ENCODE results near the gene TSPAN3. TPM values are rescaled to one million over a fixed set of nuclear protein-coding genes. Genes with fewer than 3 reads are reported as not detected.

Gene TSPAN3
- total RNA-seq, 4 donors from 2014 or later = 82.7 to 92.6 (median 88.2) TPM

DNA sequence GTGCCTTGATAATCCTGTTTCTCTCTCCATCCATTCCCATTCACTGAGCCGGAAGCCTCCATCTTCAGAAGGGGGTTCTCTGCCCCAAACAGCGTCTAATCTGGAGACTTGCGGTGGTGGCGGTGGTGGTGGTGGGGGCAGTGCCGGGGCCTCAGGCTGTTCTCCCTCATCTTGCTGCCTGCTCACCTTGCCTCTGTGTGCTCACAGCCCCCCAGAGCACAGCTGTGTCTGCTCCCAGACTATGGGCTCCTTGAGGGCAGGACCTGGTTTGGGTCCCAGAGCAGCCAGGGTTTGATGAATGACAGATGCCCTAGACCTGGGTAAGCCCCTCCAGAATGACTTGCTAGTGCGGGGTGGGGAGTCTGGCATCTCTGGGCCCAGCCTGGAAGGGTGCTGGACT lies 76.4 kb downstream of the TSPAN3 start:
- TF ChIP-seq POLR2A (IDR thresholded peaks at IDR 0.05) = no peak
- TF ChIP-seq, protein P1, sequence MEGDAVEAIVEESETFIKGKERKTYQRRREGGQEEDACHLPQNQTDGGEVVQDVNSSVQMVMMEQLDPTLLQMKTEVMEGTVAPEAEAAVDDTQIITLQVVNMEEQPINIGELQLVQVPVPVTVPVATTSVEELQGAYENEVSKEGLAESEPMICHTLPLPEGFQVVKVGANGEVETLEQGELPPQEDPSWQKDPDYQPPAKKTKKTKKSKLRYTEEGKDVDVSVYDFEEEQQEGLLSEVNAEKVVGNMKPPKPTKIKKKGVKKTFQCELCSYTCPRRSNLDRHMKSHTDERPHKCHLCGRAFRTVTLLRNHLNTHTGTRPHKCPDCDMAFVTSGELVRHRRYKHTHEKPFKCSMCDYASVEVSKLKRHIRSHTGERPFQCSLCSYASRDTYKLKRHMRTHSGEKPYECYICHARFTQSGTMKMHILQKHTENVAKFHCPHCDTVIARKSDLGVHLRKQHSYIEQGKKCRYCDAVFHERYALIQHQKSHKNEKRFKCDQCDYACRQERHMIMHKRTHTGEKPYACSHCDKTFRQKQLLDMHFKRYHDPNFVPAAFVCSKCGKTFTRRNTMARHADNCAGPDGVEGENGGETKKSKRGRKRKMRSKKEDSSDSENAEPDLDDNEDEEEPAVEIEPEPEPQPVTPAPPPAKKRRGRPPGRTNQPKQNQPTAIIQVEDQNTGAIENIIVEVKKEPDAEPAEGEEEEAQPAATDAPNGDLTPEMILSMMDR (IDR thresholded peaks at IDR 0.05) = no peak
- intact Hi-C loops (cut with DNase I; ENCODE audit: low total_unique reads) = no loop called here
- 90 to 94% methylated on average over 6 of the region's 6 CpGs for WGBS, 2 donors
- no peak overlapping the region for H3K4me3 ChIP-seq (ENCODE audit: low read depth, poor library complexity, severe bottlenecking)
- DNase-seq (ENCODE audit: low spot score in 2 of 2) = no peak

DNA sequence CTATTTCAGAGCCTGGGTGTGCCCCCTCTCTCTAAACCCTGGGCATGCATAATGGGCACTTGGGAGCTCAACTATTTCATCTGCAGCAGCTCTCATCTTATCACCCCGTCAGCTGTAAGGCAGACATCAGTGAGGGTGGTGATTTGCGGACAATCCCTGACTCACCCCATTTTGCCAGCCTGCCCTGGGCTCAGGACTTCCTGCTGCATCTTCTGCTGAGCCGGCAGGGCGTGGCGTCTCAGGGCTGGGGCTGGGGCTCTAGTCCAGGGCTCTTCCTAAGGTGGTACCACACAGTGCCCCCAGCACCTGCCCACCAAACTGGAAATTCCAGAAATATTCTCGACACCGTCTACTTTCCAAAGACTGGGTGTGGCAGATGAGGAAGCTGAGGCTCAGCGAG lies 76.9 kb downstream of the TSPAN3 start:
- intact Hi-C loops (cut with DNase I; ENCODE audit: low total_unique reads) = no loop called here
- H3K4me3 ChIP-seq (ENCODE audit: low read depth, poor library complexity, severe bottlenecking) = no peak overlapping the region
- 54 to 77% methylated on average over 7 to 8 of the region's 8 CpGs for WGBS, 2 donors
- DNase-seq (ENCODE audit: low spot score in 2 of 2) = no peak
- TF ChIP-seq, protein P1 (IDR thresholded peaks at IDR 0.05) = no peak
- no peak for TF ChIP-seq POLR2A (IDR thresholded peaks at IDR 0.05)

DNA sequence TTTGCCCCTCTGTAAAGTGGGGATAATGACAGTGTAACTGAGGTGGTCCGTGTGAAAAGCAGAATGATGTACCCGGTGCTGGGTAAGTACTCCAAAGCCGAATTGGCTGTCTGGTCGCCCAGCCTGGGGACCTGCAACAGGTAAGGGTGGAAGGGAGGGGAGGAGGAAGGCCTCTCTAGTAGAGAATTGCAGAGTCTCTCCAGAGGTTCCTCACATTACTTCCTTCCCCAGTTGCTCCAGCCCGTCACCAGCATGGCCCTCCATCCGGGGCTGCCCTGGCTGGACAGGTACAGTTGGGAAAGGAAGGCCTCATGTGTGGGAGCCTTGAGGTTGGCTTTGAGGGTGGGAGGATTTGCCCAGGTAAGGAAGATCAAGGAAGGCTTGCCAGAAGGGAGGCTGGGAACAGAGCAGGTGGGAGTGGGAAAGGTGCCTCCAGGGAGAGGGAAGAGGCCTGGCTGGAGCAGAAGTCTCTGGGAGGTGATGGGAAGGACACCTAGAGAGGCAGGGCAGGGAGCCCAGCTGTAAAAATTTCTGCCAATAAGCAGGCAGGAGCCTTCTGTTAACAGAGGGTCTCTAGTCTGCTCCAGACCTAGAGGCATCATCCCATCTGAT lies 77.7 kb downstream of the TSPAN3 start:
- 87 to 91% methylated on average over 6 of the region's 6 CpGs for WGBS, 2 donors
- TF ChIP-seq, protein P1 (IDR thresholded peaks at IDR 0.05) = no peak
- TF ChIP-seq POLR2A (IDR thresholded peaks at IDR 0.05) = no peak

DNA sequence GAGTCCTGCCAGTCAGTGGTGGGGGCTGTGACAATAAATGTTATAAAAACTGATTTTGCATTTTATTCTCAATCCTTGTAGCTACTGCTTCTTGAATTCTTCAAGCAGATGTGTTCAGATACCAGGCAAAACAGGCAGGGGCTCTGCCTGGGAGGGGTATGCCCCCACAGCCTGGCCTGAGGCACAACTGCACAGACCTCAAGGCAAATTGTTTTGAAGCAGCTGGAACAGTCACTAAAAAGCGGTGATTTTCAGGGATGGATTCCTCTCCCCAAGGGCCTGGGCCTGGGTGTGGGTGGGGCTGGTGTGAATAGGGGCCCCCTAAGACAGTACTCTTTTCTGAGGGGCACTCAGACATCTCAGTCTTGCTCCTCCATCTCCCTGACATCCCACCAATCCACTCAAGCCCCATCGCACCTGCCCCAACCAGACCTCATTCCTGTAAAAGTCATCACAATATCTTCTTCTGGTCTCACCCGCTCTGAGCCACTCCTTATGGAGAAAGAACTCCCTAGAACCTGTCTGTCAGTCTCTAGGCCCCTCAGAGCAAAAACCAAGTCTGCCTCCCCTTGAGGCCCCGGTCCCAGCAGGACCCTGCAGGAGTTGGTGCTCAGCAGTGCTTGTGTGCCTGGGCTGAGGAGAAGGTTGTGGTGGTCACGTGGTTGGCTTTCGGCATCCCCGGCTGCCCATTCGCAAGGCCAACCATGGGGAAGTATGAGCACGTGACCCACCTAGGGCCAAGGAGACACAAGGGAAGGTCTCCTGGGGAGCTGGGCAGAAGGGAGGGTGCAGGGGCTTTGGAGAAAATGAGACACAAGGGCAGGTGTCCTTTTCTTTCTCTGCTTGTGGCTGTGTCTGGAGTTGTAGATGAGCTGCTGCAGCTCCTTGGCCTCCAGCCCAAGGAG lies 78.9 kb downstream of the TSPAN3 start:
- peak in 1 of 2 donors; percentile 90 for DNase-seq (ENCODE audit: low spot score in 2 of 2)
- WGBS, 2 donors = 88 to 95% methylated on average over 9 of the region's 9 CpGs
- no peak overlapping the region for H3K4me3 ChIP-seq (ENCODE audit: low read depth, poor library complexity, severe bottlenecking)
- TF ChIP-seq, protein P1 (IDR thresholded peaks at IDR 0.05) = no peak
- TF ChIP-seq POLR2A (IDR thresholded peaks at IDR 0.05) = no peak
- intact Hi-C loops (cut with DNase I; ENCODE audit: low total_unique reads) = no loop called here

More for the DNA sequence above, 77.7 kb downstream of the TSPAN3 start:
- intact Hi-C loops (cut with DNase I; ENCODE audit: low total_unique reads) = no loop called here
- no peak for DNase-seq (ENCODE audit: low spot score in 2 of 2)
- H3K4me3 ChIP-seq (ENCODE audit: low read depth, poor library complexity, severe bottlenecking) = no peak overlapping the region

Other genes starting within 250 kb of the TSPAN3 start
- 10 to 100 TPM; 23.8 to 63.2 (median 32.9) TPM for gene SCAPER, start 165.8 kb downstream of the TSPAN3 start, total RNA-seq
- 10 to 100 TPM; 21.4 to 29.2 (median 23.8) TPM for gene RCN2, start 139.4 kb downstream of the TSPAN3 start, total RNA-seq
- gene PSTPIP1, start 76.0 kb downstream of the TSPAN3 start, total RNA-seq = 1 to 10 TPM; 2.9 to 8.9 (median 4.0) TPM